Muscle layer of colon (tissue), 2 donors: ENCODE data around the gene CCDC57.

ENCODE experiments used
- H3K27ac ChIP-seq: one replicate; pipeline ENCODE4 v1.7.0; 2013; ENCODE audit warnings: low read depth, mild to moderate bottlenecking, low read length, moderate library complexity
- H3K27me3 ChIP-seq, 2 donors: one replicate each; pipeline ENCODE4 v1.7.0; 2013; ENCODE audit warnings: low read length in 2 of 2, mild to moderate bottlenecking in 2 of 2; ENCODE audit not compliant: insufficient read depth in 2 of 2, control insufficient read depth in 1 of 2
- H3K36me3 ChIP-seq: one replicate; pipeline ENCODE4 v1.7.0; 2013; ENCODE audit warnings: mild to moderate bottlenecking, low read length; ENCODE audit not compliant: insufficient read depth
- H3K4me1 ChIP-seq: one replicate; pipeline ENCODE4 v1.7.0; 2013; ENCODE audit warnings: mild to moderate bottlenecking, low read length; ENCODE audit not compliant: insufficient read depth
- H3K4me3 ChIP-seq, 2 donors: one replicate each; pipeline ENCODE4 v1.7.0; 2013; ENCODE audit warnings: low read length in 2 of 2, low read depth in 1 of 2, mild to moderate bottlenecking in 1 of 2, moderate library complexity in 1 of 2
- H3K9ac ChIP-seq: one replicate; pipeline ENCODE4 v1.7.0; 2013; ENCODE audit warnings: low read length
- H3K9me3 ChIP-seq: one replicate; pipeline ENCODE4 v1.7.0; 2013; ENCODE audit warnings: mild to moderate bottlenecking, low read length
- donor health status: abdominal sarcoma.
- donor health status: Adenocarcinoma of cecum.

The CCDC57 gene

DNA sequence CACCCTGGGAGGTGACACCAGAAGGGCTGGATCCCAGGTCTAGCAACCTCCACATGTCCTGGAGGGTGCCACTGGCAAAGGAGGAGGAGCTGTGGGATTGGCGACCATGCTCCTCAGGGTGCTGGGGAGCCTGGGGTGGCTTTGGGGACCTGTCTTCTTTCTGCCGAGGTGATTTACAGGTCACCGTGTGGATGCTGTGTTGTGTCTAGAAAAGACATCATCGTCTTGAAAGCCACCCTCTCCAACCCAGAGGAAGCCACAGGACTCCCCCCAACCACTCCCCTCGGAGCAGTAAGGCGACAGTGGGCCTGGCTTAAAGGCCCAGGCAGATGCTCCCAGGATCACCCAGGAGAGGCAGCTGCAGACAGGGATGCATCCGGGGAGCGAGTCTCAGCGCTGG is 84.9 kb downstream of the CCDC57 start:
- H3K27me3 ChIP-seq: no peaks in the 10 kb centered on the region
- no peaks in the 10 kb centered on the region for H3K4me1 ChIP-seq
- H3K36me3 ChIP-seq: peaks cover 10% of the 10 kb centered on the region
- H3K9ac ChIP-seq: no peak overlapping the region
- H3K9me3 ChIP-seq: no peaks in the 10 kb centered on the region
- H3K27ac ChIP-seq: no peak overlapping the region
- H3K4me3 ChIP-seq: no peak overlapping the region

DNA sequence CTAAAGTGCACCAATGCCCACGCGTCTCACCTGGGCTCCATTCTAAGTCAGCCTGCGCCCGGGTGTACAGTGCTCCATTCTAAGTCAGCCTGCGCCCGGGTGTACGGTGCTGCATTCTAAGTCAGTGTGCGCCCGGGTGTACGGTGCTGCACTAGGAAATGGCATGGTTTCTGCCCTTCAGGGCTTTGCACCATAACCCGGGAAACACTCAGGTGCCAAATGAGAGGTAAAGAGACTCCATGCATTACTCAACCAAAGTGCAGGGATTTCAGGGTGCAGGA is 85.4 kb downstream of the CCDC57 start:
- H3K27ac ChIP-seq: no peak overlapping the region
- no peaks in the 10 kb centered on the region for H3K27me3 ChIP-seq
- H3K9me3 ChIP-seq: no peaks in the 10 kb centered on the region
- no peaks in the 10 kb centered on the region for H3K4me1 ChIP-seq
- peaks cover 10% of the 10 kb centered on the region for H3K36me3 ChIP-seq
- H3K9ac ChIP-seq: no peak overlapping the region
- no peak overlapping the region for H3K4me3 ChIP-seq

DNA sequence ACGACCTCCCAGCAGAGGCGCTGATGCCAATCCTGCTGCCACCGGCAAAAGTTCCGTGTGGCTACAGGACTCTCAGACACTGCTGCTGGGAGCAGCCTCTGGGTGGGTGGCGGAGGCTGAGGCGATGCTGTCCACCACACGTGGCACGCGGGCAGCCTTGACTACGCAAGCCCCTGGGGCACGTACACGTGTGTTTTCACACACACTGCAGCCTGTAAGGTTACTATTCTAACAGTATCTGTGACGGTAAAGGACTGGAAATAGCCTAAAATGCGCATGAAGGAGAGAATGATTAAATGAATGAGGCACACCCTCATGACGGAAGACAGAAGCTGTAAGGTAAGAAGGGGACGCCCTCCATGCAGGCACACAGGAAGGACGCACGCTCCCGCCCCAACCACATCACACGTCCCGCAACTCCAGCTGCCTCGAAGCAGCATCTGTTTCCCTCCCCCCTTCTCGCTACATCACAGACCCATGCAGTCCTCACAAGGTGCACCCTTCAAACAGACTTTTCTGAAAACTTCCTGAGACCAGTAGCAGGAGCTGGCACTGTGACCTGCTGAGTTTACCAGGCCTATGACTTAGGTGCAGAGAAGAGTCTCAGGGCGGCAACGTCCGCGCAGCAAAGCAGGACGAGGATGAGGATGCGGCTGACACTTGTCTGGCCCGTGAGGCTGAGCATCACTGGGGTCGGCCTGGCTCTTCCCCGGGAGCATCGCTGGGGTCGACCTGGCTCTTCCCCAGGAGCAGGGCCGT is 85.9 kb downstream of the CCDC57 start:
- peaks cover 10% of the 10 kb centered on the region for H3K36me3 ChIP-seq

DNA sequence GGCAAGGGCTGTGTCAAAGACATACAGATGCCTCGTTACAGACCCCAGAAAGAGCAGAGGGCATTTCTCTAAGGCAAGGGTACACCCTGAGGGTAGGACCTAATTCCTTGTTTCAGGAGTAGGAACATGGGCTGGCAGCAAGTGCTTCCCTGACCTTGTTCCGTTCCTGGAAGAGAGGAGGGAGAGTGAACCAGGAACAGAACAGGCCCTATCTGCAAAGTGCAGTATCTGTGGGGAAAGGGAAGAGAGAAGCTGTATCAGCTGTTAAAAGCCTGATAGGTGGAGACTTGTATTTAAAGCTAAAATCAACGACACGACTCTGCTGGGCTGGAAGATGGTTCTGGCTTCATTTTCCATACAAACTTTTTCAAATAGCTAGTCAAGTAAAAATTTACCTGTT is 88.5 kb downstream of the CCDC57 start:
- Histone ChIP-seq H3K36me3 (peaks cover 10% of the 10 kb centered on the region), H3K27ac (no peak overlapping the region), H3K9me3 (no peaks in the 10 kb centered on the region), H3K9ac (no peak overlapping the region), H3K27me3 (no peaks in the 10 kb centered on the region), H3K4me3 (no peak overlapping the region), H3K4me1 (no peaks in the 10 kb centered on the region)

More for the DNA sequence above, 85.9 kb downstream of the CCDC57 start:
- no peaks in the 10 kb centered on the region for H3K27me3 ChIP-seq
- H3K9ac ChIP-seq: no peak overlapping the region
- H3K4me3 ChIP-seq: no peak overlapping the region
- H3K4me1 ChIP-seq: no peaks in the 10 kb centered on the region
- H3K27ac ChIP-seq: no peak overlapping the region
- no peaks in the 10 kb centered on the region for H3K9me3 ChIP-seq

DNA sequence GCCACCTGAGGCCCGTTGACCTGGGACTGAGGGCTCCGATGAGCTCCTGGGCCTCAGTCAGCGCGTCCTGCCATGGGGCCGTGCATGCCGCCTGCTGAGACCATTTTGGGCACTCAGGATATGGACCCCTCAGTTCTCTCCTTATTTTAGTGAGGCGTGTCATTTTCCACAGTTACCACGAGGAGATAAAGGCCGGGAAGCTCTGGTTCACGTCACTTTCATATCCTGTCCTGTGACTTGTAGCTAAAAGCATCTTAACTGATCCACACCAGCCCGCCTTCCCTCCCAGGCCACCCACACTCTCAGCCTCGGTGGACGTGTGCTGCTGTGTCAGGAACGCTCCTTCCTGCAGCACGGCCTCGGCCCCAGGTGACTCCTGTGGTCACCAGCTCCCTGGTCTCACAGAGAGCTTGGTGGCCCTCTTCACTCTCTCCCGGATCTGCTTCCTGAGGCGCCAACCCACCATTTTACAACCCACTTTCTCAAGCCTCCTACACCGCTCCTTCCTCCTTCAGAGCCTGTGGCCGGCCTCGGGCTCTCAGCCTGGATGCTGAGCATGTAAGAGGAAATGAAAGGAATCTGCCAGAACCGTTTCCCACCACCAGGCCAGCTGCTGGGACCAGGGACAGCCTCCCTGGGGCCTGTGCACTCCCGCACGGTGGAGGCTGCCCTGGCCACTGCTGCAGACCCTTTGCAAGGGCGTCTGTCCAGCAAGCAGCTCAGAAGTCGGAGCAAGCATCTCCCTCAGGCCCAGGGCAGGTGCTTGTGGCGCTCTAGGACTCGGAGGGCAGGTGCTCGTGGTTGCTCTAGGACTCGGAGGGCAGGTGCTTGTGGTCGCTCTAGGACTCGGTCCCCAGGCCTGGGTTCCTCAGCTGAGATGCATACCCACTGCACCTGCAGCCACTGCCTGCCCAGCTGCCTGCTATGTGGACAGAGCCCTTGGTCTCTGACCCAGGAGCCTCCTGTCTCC is 90.7 kb downstream of the CCDC57 start:
- Histone ChIP-seq H3K27ac (no peak overlapping the region), H3K4me1 (no peaks in the 10 kb centered on the region), H3K27me3 (no peaks in the 10 kb centered on the region)

DNA sequence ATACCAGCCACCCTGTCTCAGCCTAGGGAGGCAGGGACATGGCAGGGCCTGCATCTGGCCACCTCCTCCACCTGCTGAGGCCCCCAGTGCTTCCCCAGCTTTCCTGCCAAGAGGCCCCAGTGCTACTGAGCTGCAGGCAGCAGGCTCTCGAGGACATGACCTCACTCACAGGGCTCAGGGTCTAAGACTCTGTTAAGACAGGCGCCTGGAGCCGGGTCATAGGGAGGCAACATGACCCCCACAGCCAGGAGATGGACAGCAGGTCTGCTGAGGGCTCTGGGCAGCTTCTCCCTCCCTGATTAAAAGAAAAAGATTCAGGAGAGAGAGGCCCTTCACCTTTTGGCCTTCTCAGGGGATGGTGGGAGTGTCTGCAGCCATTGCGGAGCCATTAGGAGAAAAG is 91.4 kb downstream of the CCDC57 start:
- H3K36me3 ChIP-seq: no peaks in the 10 kb centered on the region
- H3K27me3 ChIP-seq: no peaks in the 10 kb centered on the region

More for the DNA sequence above, 90.7 kb downstream of the CCDC57 start:
- H3K9ac ChIP-seq: no peak overlapping the region
- H3K4me3 ChIP-seq: no peak overlapping the region
- no peaks in the 10 kb centered on the region for H3K36me3 ChIP-seq
- no peaks in the 10 kb centered on the region for H3K9me3 ChIP-seq

DNA sequence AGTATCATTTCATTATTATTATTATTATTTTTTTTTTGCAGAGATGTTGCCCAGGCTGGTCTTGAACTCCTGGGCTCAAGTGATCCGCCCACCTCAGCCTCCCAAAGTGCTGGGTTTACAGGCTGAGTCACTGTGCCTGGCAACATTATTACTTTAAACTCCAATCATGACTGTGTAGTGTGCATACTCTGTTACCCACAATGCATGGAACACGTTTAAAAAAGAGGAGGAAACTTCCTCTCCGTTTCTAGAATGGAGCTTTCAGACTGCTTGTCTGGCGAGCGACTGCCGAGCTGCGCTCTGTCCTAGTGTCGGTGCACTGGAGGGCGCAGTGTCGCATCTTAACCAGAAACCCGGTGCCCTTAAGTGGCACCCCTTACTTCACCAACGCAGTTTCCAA is 92.5 kb downstream of the CCDC57 start:
- no peak overlapping the region for H3K9ac ChIP-seq
- H3K36me3 ChIP-seq: no peaks in the 10 kb centered on the region
- H3K27ac ChIP-seq: no peak overlapping the region
- no peaks in the 10 kb centered on the region for H3K4me1 ChIP-seq
- H3K27me3 ChIP-seq: no peaks in the 10 kb centered on the region
- no peaks in the 10 kb centered on the region for H3K9me3 ChIP-seq
- no peak overlapping the region for H3K4me3 ChIP-seq

More for the DNA sequence above, 91.4 kb downstream of the CCDC57 start:
- no peaks in the 10 kb centered on the region for H3K9me3 ChIP-seq
- H3K9ac ChIP-seq: no peak overlapping the region
- H3K4me1 ChIP-seq: no peaks in the 10 kb centered on the region
- no peak overlapping the region for H3K4me3 ChIP-seq
- H3K27ac ChIP-seq: no peak overlapping the region

DNA sequence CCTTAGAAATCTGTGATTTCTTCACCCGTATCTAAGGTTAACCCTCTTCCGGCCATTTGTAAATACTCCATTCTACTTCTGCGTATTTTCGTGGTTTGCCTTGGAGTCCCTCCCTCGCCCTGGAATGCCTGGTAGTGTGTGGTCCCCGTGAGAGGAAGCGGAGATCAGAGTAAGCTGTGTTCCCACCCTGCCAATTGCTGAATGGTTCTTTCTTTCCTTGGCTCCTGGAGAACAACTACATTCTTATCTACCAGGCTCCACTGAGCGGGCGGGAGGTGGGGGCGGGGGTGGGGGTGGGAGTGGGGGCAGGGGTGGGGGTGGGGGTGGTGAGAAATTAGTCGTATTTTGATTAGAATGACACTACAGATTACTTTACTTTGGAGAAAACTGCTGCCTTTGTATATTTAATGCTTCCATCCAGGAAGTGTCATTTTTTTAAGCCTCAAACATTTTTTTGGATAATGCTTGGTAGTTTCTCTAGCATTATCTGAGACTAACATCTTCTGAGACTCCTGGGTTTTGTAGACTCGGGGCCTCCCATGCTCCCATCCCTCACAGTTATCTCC is 93.7 kb downstream of the CCDC57 start:
- no peaks in the 10 kb centered on the region for H3K9me3 ChIP-seq
- H3K27me3 ChIP-seq: no peaks in the 10 kb centered on the region
- no peak overlapping the region for H3K27ac ChIP-seq
- no peaks in the 10 kb centered on the region for H3K36me3 ChIP-seq
- H3K4me1 ChIP-seq: no peaks in the 10 kb centered on the region
- no peak overlapping the region for H3K9ac ChIP-seq
- H3K4me3 ChIP-seq: no peak overlapping the region

DNA sequence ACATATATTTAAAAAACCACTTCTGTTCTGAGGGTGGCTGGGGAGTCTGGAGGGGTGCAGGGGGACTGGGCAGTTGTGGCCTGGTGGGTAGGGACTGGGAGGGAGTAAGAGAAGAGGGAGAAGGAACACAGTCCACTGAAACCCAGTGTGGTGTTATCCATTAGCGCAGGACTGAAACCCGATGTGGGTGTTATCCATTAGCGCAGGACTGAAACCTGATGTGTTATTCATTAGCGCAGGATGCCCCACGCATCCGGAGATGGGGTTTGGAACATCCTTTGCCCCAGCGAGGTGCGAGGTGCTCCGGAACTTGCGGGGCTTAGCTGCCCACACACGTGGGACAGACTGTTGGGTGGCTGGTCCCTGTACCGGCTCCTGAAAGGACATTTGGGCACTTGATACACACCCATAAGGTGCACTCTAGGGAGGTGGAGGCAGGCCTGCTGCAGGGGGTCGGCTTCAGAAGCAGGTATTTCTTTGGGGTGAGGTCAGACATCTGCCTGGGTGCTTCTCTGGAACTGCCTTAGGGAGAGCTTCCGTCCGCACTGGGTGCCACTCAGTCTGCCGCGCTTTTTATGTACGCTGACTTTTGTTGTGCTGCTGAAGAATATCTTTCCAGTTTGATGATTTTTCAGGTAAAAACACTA is 94.4 kb downstream of the CCDC57 start:
- Histone ChIP-seq H3K27ac (no peak overlapping the region), H3K4me3 (no peak overlapping the region), H3K36me3 (peaks cover 4% of the 10 kb centered on the region), H3K27me3 (no peaks in the 10 kb centered on the region), H3K4me1 (no peaks in the 10 kb centered on the region), H3K9ac (no peak overlapping the region), H3K9me3 (no peaks in the 10 kb centered on the region)

DNA sequence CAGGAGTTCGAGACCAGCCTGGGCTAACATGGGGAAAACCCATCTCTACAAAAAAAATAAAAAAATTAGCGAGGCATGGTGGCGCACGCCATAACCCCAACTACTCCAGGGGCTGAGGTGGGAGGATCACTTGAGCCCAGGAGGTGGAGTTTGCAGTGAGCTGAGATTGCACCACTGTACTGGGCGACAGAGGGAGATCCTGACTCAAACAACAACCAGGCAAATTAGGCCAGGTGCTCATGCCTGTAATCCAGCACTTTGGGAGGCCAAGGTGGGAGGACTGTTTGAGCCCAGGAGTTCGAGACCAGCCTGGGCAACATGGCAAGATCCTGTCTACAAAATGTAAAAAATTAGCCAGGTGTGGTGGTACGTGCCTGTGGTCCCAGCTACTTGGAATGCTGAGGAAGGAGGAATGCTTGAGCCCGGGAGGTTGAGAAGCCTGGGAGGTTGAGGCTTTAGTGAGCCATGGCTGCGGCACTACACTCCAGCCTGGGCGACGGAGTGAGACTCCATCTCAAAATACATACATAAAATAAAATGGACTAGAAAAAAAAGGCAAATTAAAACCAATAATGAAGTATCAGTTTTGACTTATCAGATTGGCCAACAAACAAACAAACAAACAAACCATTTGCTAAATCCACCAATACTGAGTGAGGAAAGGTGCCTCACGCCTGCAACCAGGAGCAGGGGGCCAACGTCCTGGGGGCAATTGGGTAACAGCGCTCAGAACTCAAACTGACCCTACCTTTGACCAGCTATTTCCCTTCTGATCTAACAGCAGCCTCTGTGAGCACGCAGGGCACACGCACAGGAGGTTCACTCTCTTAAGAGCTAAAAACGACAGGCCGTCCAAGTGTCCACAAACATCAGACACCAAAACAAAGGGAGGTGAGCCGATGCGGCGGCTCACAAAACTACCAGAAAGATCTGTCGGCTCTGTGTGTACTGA is 95.2 kb downstream of the CCDC57 start:
- Histone ChIP-seq H3K36me3 (peaks cover 12% of the 10 kb centered on the region), H3K4me3 (no peak overlapping the region), H3K27me3 (no peaks in the 10 kb centered on the region), H3K9ac (no peak overlapping the region), H3K4me1 (no peaks in the 10 kb centered on the region), H3K27ac (no peak overlapping the region), H3K9me3 (no peaks in the 10 kb centered on the region)
